Astrocyte of the spinal cord (primary cell): ENCODE measurements around the gene KIF19.

Experiments
- DNase-seq: peaks from one replicate; pipeline ENCODE4 v3.0.0; 2011; ENCODE audit warnings: low read depth, low spot score
- H3K4me3 ChIP-seq: 2 replicates; pipeline ENCODE4 v1.5.1; 2011; ENCODE audit warnings: low read depth, mild to moderate bottlenecking, low read length, moderate library complexity
- CTCF ChIP-seq: IDR thresholded peaks from 2 replicates; pipeline ENCODE4 v1.5.1; 2012; ENCODE audit warnings: low read depth, mild to moderate bottlenecking, low read length, inconsistent platforms
- in situ Hi-C: cut with HindIII; loops from 2 replicates; pipeline ENCODE4 v1.10.0; 2017; ENCODE audit warnings: low sequenced_read_pairs

KIF19 gene

DNA sequence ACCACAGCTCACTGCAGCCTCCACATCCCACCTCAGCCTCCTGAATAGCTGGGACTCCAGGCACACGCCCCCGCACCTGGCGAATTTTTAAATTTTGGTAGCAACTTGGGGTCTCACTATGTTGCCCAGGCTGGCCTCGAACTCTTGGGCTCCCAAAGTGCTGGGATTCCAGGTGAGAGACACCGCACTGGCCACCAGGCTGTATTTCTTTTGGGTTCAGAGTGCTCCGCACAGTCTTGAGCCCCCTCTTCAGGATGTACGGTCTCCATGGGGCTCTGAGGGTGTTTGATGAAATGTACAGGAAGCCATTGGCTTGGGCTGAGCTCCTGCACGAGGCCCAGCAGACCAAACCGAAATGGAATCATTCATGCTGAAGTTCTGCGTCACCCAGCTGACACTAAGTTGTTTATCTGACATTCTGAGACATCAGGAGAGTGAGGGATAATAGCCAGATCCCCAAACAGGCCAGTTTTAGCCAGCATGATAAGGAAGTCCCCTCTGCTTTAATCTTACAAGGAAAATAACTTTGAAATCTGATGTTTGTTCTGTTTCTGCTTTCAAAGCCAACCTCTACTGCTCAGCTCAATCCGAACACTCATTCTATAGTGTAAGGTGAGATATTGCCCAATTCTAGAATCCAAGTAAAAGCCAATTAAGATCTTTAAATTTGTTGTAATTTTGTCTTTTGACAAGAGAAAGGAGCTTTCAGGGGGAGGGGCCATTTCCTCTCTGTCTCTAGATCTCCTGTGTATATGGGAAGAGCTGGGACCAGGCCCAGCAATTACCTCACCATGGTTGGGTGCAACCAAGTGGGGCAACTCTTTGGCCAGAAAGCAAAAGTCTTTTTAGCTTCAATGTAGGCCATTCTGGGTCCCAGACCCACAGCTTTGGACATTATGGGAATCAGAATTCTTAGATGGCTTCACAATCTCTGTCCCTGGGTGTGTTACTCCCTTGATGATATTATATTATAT, 64.9 kb downstream of the KIF19 start:
- no peak overlapping the region for H3K4me3 ChIP-seq
- TF ChIP-seq CTCF: no peak
- no peak for DNase-seq
- in situ Hi-C loops: no loop called here

DNA sequence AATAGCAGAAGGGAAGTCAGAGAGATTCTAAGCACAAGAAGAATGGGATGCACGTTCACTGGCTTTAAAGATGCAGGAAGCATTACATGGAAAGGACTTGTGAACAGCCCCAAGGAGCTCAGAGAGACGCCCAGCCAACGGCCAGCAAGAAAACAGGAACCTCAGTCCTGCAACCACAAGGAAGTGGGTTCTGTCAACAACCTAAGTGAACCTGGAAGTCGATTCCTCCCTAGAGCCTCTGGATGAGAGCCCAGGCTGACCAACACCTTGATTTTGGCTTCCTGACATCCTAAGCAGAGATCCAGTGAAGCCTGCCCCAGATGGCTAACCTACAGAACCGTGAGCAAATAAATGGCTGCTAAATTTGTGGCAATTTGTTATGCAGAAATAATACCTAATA, 65.7 kb downstream of the KIF19 start:
- no peak for DNase-seq
- no peak for TF ChIP-seq CTCF
- no peak overlapping the region for H3K4me3 ChIP-seq
- in situ Hi-C loops: no loop called here

DNA sequence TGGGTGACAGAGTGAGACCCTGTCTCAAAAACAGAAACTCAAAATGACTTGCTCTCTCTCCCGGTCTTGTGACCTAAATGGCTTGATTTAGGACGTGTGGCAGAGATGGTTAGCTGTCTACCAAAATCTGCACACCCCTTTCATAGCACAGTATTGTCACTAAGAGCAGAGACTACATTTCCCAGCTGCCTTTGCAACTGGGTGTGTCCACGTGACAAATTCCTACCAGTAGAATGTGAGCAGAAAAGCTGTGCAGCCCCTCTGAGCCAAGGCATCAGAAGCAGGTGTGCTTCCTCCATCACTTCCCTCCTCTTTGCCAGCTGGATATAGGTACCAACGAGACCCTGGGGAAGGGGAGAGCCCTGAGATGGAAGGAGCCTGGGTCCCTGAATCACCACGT, 66.8 kb downstream of the KIF19 start:
- no peak for TF ChIP-seq CTCF

GRCh38 chr17:74393346-74393942, 67.4 kb downstream of the KIF19 start:
- H3K4me3 ChIP-seq: no peak overlapping the region
- in situ Hi-C loops: no loop called here
- no peak for DNase-seq
- TF ChIP-seq CTCF: no peak

More for the DNA sequence above, 66.8 kb downstream of the KIF19 start:
- DNase-seq: no peak
- no peak overlapping the region for H3K4me3 ChIP-seq
- in situ Hi-C loops: no loop called here

- DNase-seq: no peak
- no peak overlapping the region for H3K4me3 ChIP-seq
- TF ChIP-seq CTCF: no peak
- in situ Hi-C loops: no loop called here
Measured at GRCh38 chr17:74394275-74394950, 68.4 kb downstream of the KIF19 start.

DNA sequence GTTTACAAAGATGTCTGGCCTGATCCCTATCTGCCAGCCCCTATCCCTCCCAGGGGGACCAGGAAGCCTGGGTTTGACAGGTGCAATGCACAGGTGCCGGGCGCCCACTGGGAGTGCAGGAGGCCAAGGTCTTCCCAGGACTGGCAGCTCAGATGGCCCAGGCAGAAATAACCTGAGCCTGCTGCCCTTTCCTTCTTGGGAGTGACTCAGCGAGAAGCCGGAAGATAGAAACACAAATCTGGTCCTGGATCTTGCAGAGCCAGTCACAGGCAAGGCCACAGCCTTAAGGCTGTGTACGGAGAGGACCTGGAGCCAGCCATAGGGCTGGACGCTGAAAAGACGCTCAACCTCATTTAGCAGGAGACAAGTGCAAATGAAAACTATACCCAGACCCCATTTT, 69.0 kb downstream of the KIF19 start:
- DNase-seq: no peak
- TF ChIP-seq CTCF: no peak
- no peak overlapping the region for H3K4me3 ChIP-seq
- in situ Hi-C loops: no loop called here
